ENCODE results near the gene NDUFA8. TPM values are rescaled to one million over a fixed set of nuclear protein-coding genes. Genes with fewer than 3 reads are reported as not detected.

NDUFA8 gene
- total RNA-seq, 1 donor, result 25.2 TPM

- no peak for DNase-seq (ENCODE audit: low read depth)
- no peak overlapping the region for H3K4me3 ChIP-seq (ENCODE audit: low read depth, low read length)
- no peak for TF ChIP-seq CTCF (IDR thresholded peaks at IDR 0.05; ENCODE audit: insufficient read depth, low read length)
These were observed 46.0 kb downstream of the NDUFA8 start for GRCh38 chr9:122113574-122113973.

GRCh38 chr9:122112238-122112637 is 47.3 kb downstream of the NDUFA8 start:
- no peak for TF ChIP-seq CTCF (IDR thresholded peaks at IDR 0.05; ENCODE audit: insufficient read depth, low read length)
- no peak overlapping the region for H3K4me3 ChIP-seq (ENCODE audit: low read depth, low read length)
- no peak for DNase-seq (ENCODE audit: low read depth)

- no peak for TF ChIP-seq CTCF (IDR thresholded peaks at IDR 0.05; ENCODE audit: insufficient read depth, low read length)
- no peak overlapping the region for H3K4me3 ChIP-seq (ENCODE audit: low read depth, low read length)
- no peak for DNase-seq (ENCODE audit: low read depth)
These were observed 48.0 kb downstream of the NDUFA8 start for GRCh38 chr9:122111413-122112085.

GRCh38 chr9:122110100-122110833 is 49.3 kb downstream of the NDUFA8 start:
- no peak for TF ChIP-seq CTCF (IDR thresholded peaks at IDR 0.05; ENCODE audit: insufficient read depth, low read length)
- no peak overlapping the region for H3K4me3 ChIP-seq (ENCODE audit: low read depth, low read length)
- DNase-seq (ENCODE audit: low read depth), result no peak

GRCh38 chr9:122109035-122109813 is 50.4 kb downstream of the NDUFA8 start:
- TF ChIP-seq CTCF (IDR thresholded peaks at IDR 0.05; ENCODE audit: insufficient read depth, low read length), result no peak
- no peak overlapping the region for H3K4me3 ChIP-seq (ENCODE audit: low read depth, low read length)
- no peak for DNase-seq (ENCODE audit: low read depth)

GRCh38 chr9:122107291-122107805 is 52.2 kb downstream of the NDUFA8 start:
- no peak for DNase-seq (ENCODE audit: low read depth)
- no peak for TF ChIP-seq CTCF (IDR thresholded peaks at IDR 0.05; ENCODE audit: insufficient read depth, low read length)

More at GRCh38 chr9:122107291-122107805, 52.2 kb downstream of the NDUFA8 start:
- no peak overlapping the region for H3K4me3 ChIP-seq (ENCODE audit: low read depth, low read length)

Data from fibroblast of the aortic adventitia (primary cell).